GM10847 (cell line): ENCODE measurements around the gene EFHC1.

ENCODE experiments used
- POLR2A ChIP-seq: IDR thresholded peaks from 2 replicates; pipeline ENCODE4 v1.6.1; 2011; ENCODE audit not compliant: insufficient read length; ENCODE audit errors: extremely low read depth

Gene EFHC1

DNA sequence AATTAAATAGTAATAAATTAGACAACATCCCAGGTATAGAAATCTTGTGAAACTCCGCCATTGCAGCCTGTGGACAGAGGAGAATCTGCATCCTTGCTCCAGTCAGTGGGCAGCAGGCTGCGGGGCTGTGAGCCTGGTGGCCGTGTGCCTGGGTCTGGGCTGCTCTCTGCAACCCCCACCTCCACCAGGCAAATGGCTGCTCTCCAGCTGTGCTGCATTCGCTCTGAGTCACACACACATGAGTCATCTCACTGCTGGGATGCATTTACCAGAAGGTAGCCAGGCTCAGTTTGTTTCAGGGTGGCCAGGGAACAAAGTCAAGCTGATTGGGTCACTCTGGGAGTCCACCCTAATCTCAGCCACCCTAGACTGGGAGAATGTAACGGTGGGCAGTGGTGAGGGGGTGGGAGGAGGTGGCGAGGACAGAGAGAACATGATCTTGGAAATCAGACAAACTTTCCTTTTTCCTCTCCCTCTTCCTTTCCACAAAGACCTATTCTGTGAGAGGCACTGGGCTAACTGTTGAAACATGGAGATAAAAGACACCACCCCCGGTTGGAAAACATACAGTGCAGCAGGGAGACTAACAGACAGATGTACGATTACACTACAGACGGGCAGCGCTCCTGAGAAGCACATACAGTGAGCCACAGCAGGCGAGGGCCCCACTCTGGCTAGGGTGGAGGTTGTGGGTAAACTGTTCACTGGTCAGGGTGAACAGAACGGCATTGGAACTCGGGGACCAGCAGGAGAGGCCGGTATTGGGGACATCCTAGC is 97.5 kb downstream of the EFHC1 start:
- TF ChIP-seq POLR2A = no peak

DNA sequence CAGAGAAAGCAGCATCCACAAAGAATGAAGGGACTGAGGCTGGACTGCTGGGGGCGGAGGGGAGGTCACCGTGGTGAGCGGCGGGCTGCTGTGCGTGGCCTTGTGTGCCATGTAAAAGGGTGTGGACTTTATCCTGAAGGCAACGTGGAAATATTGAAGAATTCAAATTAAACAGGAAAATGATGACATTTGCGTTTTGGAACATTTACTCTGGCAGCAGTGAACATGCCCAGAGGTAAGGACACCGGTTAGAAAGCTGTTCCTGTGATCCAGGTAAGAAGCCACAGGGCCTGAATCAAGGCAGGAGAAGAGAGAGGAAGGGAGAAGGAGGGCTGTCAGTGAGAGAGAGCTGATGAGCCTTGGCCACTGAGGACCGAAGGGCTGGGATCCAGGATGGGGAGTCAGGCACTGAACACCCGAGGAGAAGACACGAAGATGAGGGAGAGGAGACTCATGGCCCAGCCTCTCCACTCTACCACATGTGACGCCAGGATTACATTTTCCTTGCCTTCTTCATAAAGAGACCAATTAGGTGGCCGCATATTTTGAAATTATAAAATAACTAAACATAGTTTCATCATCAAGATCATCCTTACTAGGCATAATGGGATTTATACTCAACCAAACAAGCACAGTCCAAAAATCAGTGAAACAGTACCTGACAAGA is 98.3 kb downstream of the EFHC1 start:
- TF ChIP-seq POLR2A = no peak

DNA sequence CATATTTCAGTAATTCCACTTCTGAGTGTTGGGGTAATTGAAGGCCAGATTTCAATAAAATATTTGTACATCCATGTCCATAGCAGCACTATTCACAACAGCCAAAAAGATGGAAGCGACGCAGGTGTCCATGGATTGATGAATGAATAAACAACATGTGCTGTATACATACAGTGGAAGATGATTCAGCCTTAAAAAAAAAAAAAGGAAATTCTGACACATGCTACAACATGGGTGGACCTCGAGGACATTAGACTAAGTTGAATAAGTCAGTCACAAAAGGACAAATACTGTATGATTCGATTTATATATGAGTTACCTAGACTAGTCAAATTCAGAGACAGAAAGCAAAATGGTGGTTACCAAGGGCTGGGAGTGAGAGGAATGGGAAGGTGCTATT is 99.5 kb downstream of the EFHC1 start:
- no peak for TF ChIP-seq POLR2A

DNA sequence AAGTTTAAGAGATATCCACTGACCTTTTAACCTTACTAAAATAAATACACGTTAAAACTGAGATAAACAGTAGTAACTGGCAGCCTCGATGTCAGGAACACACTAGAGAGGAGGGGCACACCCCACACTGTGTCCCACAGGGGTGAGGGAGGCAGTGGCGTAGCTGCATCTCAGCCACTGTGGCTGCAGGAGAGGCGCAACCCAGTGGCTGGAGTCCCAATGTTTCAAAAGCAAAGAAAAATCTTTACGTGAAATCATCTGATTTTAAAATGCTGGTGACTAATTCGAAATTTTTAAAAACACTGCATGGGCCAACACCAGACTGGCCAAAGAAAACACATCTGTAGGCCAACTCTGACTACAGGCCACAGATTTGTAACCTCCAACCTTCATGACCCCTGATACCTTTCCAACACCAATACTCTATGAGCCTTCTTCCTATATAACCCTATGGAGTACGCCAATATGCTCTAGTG is 102.0 kb downstream of the EFHC1 start:
- TF ChIP-seq POLR2A = no peak

DNA sequence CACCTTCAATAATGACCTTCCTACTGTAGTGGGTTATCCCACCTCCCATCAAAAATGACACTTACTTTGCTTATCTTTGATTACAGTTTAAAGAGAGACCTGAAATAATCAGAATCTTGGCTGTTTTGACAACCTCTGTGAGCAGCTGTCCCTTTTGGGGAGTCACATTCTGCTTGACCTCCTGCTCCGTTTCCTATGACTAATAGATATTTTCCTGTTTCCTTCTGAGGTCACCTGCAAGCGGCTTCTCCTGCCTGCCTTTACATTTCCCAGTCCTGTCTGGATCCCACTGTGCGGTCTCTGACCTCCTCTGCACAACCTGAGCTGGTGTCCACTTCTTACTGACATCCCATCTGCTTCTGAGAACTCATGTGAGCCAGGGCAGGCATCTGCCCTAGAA is 102.5 kb downstream of the EFHC1 start:
- TF ChIP-seq POLR2A = no peak

DNA sequence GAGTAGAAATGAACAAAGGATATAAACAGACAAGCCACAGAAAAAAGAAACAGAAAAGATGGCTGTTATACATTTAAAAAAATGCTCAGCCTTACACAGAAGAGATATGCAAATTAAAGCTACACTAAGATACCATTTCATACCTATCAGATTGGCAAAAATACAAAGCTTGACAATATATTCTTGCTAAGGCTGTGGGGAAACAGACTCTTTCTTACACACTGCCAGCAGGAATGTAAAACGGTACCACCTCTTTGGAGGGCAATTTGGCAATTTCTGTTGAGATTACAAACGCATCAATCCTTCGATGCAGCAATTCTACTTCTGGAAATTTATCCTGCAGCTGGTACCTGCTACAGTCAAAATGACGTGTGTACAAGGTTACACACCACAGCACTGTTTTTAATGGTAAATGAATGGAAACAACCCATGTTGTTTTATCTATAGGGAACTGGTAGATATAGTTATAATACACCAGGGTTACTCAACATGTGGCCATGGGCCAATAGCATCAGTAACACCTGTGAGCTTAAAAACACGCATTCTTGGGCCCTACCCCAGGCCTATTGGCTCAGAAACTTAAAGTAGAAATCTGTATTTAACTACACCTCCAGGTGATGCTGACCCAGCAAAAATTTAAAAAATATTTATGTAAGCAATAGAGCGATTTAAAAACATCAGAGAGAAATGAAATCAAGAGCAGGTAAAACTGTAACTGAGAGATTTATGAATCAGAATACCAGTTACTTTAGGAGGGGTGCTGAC is 103.4 kb downstream of the EFHC1 start:
- TF ChIP-seq POLR2A = no peak

DNA sequence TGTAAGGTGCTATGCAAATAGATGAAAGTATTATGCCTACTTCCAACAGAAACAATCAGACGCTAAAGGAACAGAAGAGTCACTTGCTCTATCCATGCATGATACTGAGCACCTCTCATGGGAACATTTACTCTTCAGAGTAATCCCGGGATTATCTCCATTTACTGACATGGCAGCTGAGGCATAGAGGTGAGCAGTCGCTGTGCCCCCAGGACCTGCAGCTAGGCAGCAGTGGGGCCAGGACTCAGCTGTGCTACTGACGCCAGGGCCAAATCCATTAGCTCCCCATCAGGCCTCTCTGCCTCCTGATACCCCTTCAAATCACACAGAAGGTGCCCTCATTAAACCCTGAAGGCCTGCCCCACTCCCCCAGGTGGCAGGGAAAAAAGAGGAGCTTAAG is 104.8 kb downstream of the EFHC1 start:
- no peak for TF ChIP-seq POLR2A

DNA sequence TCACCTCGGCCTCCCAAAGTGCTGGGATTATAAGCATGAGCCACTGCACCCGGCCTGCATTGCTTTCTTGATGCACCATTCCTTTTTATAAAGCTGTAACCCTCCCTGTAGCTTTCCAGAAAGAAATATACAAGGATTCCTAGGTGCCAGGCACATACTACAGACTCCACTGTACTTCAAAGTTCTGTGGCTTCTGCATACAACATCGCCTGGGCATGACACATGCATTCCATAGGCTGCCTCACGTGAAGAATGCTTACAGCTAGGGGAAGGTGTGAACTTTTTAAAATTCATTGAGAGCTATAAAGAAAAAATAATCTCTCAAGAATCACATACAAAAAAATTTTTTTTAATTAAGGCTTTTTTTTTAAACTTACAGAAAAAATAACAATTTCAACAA is 106.5 kb downstream of the EFHC1 start:
- no peak for TF ChIP-seq POLR2A

DNA sequence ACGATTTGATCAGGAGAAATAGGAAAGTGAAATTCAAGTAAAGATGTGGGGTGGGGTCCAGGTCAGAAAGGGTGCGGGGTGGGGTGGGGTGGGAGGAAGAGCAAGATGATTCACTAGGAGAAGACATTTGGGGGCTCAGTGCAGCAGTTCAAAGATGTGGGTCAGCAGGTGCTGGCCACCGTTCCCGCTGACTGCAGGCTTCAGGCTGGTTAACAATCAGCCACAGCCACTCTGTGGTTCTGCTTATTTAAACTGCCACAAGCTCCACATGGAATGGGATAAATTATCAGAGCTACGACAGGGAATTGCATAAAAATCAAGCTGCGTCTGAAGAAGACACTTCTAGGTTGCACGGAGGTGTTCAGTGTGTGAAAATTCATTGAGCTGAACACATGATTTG is 107.3 kb downstream of the EFHC1 start:
- TF ChIP-seq POLR2A = no peak

DNA sequence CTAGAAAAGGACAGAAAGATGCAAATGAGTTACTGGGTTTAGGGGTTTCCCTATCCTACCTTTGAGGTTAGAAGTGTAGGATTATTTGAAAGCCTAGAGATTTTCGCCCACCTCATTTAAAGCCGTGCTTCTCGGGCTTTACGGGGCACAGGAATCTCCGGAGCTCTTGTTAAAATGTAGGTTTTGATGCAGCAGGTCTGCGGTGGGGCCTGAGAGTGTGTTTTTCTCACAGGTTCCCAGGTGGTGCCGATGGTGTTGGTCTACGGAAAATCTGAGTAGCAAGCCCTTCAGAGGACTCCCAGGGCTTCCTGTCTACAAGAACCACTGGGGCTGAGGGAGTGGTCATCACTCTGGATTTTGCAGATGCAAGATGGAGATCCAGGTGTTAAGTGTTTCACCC is 109.2 kb downstream of the EFHC1 start:
- no peak for TF ChIP-seq POLR2A

DNA sequence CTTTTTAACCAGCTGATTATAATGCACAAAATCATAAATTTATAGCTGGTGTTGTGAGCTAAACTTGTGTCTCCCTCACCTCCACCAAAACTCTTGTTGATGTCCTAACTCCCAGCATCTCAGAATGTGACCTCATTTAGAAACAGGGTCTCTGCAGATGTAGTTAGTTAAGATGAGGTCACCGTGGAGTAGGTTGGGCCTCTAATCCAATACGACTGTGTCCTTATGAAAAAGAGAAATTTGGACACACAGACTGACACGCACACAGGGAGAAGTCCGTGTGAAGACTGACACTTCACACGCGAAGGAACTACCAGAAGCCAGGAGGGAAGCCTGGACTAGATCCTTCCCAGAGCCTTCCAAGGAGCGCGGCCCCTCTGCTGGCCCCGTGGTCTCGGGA is 110.2 kb downstream of the EFHC1 start:
- TF ChIP-seq POLR2A = no peak

DNA sequence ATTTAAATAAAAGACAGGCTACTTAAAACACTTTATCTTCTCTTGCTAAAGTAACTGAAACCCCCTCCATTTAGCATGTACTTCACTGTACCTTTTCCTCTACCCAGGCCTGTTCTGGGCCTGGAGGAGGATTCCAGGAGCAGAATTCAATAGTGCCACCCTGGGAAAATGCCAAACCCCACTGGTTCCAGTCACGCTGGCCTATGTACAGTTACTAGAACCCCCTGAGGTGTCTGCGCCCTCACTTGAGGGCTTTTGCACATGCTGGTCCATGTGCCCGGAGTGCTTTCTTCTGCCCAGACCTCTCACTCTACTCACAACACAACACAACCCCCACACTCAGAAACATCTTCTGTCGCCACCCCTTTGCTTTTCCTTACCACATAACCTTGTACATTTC is 111.3 kb downstream of the EFHC1 start:
- no peak for TF ChIP-seq POLR2A

DNA sequence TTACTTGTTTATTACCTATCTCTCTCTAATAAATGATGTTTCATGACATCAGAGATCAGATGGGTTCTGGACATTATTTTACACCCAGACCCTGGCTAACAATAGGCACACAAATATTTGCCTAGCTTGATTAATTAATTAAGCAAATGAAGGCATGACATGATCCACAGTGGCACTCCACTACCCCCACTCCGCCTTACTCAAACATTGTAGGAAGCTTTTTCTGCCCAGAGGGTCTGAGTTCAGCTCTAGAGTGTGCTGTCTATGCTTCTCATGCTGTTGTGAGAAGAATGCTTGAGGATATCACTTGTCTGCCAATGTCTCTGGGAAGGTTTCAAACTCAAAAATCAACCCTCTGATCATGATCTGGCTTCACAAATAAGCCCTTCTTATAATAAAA is 111.7 kb downstream of the EFHC1 start:
- TF ChIP-seq POLR2A = no peak

DNA sequence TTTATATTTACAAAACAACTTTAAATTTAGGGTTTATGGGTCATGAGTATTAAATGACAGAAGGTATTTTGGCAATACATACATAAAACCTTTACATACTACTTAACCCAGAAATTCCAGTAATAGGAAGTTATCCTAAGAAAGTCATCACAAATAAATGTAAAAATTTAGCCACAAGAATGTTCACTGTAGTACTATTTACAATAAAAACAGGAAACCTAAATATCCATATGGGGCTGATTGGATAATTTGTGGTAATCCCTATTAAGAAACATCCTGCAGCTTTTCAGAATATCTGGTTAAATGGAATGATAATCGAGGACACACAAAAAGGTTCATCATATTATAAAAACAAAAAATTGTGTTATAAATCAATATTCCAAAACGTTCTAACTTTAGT is 112.3 kb downstream of the EFHC1 start:
- TF ChIP-seq POLR2A = no peak

DNA sequence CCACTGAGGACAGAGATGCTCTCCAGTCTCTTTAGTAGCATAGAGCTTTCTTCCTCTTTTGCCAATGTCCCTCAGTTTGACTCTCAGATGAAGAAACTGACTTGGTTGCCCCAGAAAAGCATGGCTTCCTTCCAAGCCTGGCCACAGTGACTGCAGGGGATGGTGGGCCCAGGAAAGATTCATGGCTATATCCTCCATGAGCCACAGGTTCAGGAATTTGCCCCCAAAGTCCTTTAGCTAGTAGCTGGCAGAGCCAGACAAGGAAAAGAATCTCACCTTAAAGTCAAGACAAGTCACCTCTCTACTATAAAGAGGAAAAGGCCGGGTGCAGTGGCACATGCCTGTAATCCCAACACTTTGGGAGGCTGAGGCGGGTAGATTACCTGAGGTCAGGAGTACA is 113.3 kb downstream of the EFHC1 start:
- no peak for TF ChIP-seq POLR2A

DNA sequence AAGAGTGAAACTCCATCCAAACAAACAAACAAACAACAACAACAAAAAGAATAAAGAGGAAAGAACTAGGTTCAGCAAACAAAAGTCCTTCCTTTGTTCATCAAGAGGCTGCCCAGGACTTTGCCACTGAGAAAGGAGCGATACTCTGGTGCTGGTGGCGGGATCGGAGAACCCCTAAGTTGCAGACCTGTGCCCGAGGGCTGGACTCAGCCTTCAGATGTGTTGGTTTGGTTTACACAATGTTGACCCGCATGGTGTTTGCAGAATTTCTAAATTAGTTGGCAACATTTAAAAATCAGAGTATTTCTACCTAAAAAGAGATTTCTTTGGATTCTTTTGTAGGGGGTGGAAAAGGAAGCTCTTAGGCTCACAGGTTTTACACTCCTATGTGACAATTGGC is 114.2 kb downstream of the EFHC1 start:
- no peak for TF ChIP-seq POLR2A
